C1 segment of cervical spinal cord (tissue), 14 donors: Measurements from ENCODE around the gene ITGB1BP1.

Source experiments
- DNase-seq, 14 donors: peaks; one replicate each; lab custom pipeline; 2025; lab: John Stamatoyannopoulos, UW

The ITGB1BP1 gene

GRCh38 chr2:9423100-9423921 is at the start of gene ITGB1BP1, which contains the start of gene CPSF3:
TSS of gene ITGB1BP1 (minus strand) at chr2:9423528. CDS start at chr2:9418697, 4,831 bp downstream.
TSS of gene CPSF3 (plus strand) at chr2:9423654. CDS start at chr2:9423774, 120 bp downstream.
- peak; percentile 65 to 99 (median 96) for DNase-seq

- DNase-seq, result no peak
Observed at GRCh38 chr2:9472511-9472910, 49.2 kb upstream of the ITGB1BP1 start.

GRCh38 chr2:9471206-9471605 is 47.9 kb upstream of the ITGB1BP1 start:
- no peak for DNase-seq

GRCh38 chr2:9467687-9468086 is 44.4 kb upstream of the ITGB1BP1 start:
- no peak for DNase-seq

- no peak for DNase-seq
Observed at GRCh38 chr2:9466147-9466683, 42.9 kb upstream of the ITGB1BP1 start.

- DNase-seq, result no peak
Observed at GRCh38 chr2:9465170-9465569, 41.8 kb upstream of the ITGB1BP1 start.

- DNase-seq, result no peak
Observed at GRCh38 chr2:9463698-9464034, 40.3 kb upstream of the ITGB1BP1 start.

GRCh38 chr2:9462886-9463697 is 39.8 kb upstream of the ITGB1BP1 start:
- DNase-seq, result no peak

- DNase-seq, result no peak
Observed at GRCh38 chr2:9462313-9462712, 39.0 kb upstream of the ITGB1BP1 start.

GRCh38 chr2:9461079-9461478 is 37.8 kb upstream of the ITGB1BP1 start:
- no peak for DNase-seq

GRCh38 chr2:9460441-9461017 is 37.2 kb upstream of the ITGB1BP1 start:
- DNase-seq, result no peak

GRCh38 chr2:9451231-9451630 is 27.9 kb upstream of the ITGB1BP1 start:
- DNase-seq, result no peak

- DNase-seq, result no peak
Observed at GRCh38 chr2:9445089-9445488, 21.8 kb upstream of the ITGB1BP1 start.

- DNase-seq, result no peak
Observed at GRCh38 chr2:9443526-9443925, 20.2 kb upstream of the ITGB1BP1 start.

GRCh38 chr2:9441556-9441955 is 18.2 kb upstream of the ITGB1BP1 start:
- peak in 1 of 14 donors; percentile 2 for DNase-seq

GRCh38 chr2:9440058-9440727 is 16.9 kb upstream of the ITGB1BP1 start:
- DNase-seq, result no peak

- no peak for DNase-seq
Observed at GRCh38 chr2:9439536-9439935, 16.2 kb upstream of the ITGB1BP1 start.

- DNase-seq, result no peak
Observed at GRCh38 chr2:9434489-9434888, 11.2 kb upstream of the ITGB1BP1 start.

- DNase-seq, result no peak
Observed at GRCh38 chr2:9430316-9431293, 7.3 kb upstream of the ITGB1BP1 start.

GRCh38 chr2:9428965-9429577 is 5.7 kb upstream of the ITGB1BP1 start:
- no peak for DNase-seq
